H1 (cell line): ENCODE results near the gene USP24. TPM values are rescaled to one million over a fixed set of nuclear protein-coding genes. Genes with fewer than 3 reads are reported as not detected.
A peak's percentile ranks its signal among the peaks of the same experiment; 100 is the strongest.

Source experiments
- CTCF ChIA-PET: fragments of 300-600 bp; sonication (Branson Sonifier 250); formaldehyde crosslinking; loops from one replicate; lab custom pipeline; 2021; ENCODE audit not compliant: partially characterized antibody; lab: Charles Lee
- POLR2A ChIA-PET: fragments of 300-600 bp; sonication (Branson Sonifier 250); formaldehyde crosslinking; loops from one replicate; lab custom pipeline; 2021; ENCODE audit warnings: inconsistent platforms; ENCODE audit not compliant: partially characterized antibody; lab: Charles Lee
- DNase-seq, 2 experiments: peaks; one replicate each; pipeline versions ENCODE4 v3.0.0 to v3.0.0-alpha.2; 2010 to 2022; ENCODE audit warnings: low spot score in 2 of 2, low read depth in 1 of 2, mixed read lengths in 1 of 2
- FAIRE-seq: peaks from 2 replicates; lab custom pipeline; 2011; peaks lifted over from hg19 to GRCh38; lab: Jason Lieb, UNC
- H2AFZ ChIP-seq: 2 replicates; pipeline ENCODE4 v1.8.1; 2012; ENCODE audit warnings: low read length, inconsistent platforms
- H2AK5ac ChIP-seq: 2 replicates; pipeline ENCODE4 v1.6.1; 2013; ENCODE audit warnings: low read depth, low read length
- H2BK120ac ChIP-seq: replicated peaks from 2 replicates; pipeline ENCODE3; 2013; ENCODE audit warnings: low read depth, low read length, inconsistent platforms
- H2BK12ac ChIP-seq: 2 replicates; pipeline ENCODE4 v1.6.1; 2013; ENCODE audit warnings: low read depth, low read length
- H2BK15ac ChIP-seq: 2 replicates; pipeline ENCODE4 v1.6.1; 2013; ENCODE audit warnings: low read length
- H2BK20ac ChIP-seq: 2 replicates; pipeline ENCODE4 v1.6.1; 2013; ENCODE audit warnings: low read length
- H2BK5ac ChIP-seq: 2 replicates; pipeline ENCODE4 v1.6.1; 2013; ENCODE audit warnings: low read depth, low read length
- H3K14ac ChIP-seq: 2 replicates; pipeline ENCODE4 v1.6.1; 2013; ENCODE audit warnings: inconsistent platforms; ENCODE audit not compliant: insufficient read length
- H3K18ac ChIP-seq: 2 replicates; pipeline ENCODE4 v1.6.1; 2013; ENCODE audit warnings: low read length; ENCODE audit errors: extremely low read depth
- H3K23ac ChIP-seq: 2 replicates; pipeline ENCODE4 v1.6.1; 2013; ENCODE audit warnings: inconsistent platforms; ENCODE audit not compliant: insufficient read length
- H3K23me2 ChIP-seq: 2 replicates; pipeline ENCODE4 v1.6.1; 2013; ENCODE audit warnings: low read depth, low read length
- H3K27ac ChIP-seq: 2 replicates; pipeline ENCODE4 v1.6.1; 2011; ENCODE audit warnings: low read depth, low read length, inconsistent platforms
- H3K27me3 ChIP-seq, 4 experiments: replicated peaks in 1 of 4; 1 replicate in 1 of 4; 2 replicates in 3 of 4; pipeline versions ENCODE4 v1.6.1 to v1.8.1; 2011 to 2013; ENCODE audit warnings: low read length in 3 of 4, mild to moderate bottlenecking in 3 of 4, inconsistent platforms in 2 of 4, mixed read lengths in 2 of 4, moderate library complexity in 1 of 4; ENCODE audit not compliant: control insufficient read depth in 3 of 4, insufficient read depth in 3 of 4; ENCODE audit errors: extremely low read depth in 1 of 4
- H3K36me3 ChIP-seq, 4 experiments: 2 replicates each; pipeline versions ENCODE4 v1.6.1 to v1.8.1; 2011 to 2013; ENCODE audit warnings: mild to moderate bottlenecking in 4 of 4, low read length in 3 of 4, moderate library complexity in 2 of 4, control low read depth in 1 of 4, inconsistent platforms in 1 of 4; ENCODE audit not compliant: insufficient read depth in 4 of 4, control insufficient read depth in 2 of 4
- H3K4ac ChIP-seq: replicated peaks from 2 replicates; pipeline ENCODE3; 2013; ENCODE audit warnings: low read length, low read depth, mixed read lengths, inconsistent platforms; ENCODE audit not compliant: insufficient read length
- H3K4me1 ChIP-seq, 4 experiments: replicated peaks in 1 of 4; 1 replicate in 1 of 4; 2 replicates in 3 of 4; pipeline versions ENCODE4 v1.6.1 to v1.8.1; 2011 to 2013; ENCODE audit warnings: low read length in 3 of 4, inconsistent platforms in 2 of 4, mixed read lengths in 1 of 4; ENCODE audit not compliant: insufficient read depth in 4 of 4, control insufficient read depth in 3 of 4
- H3K4me2 ChIP-seq, 2 experiments: 2 replicates each; pipeline versions ENCODE4 v1.6.1 to v1.8.1; 2011 to 2013; ENCODE audit warnings: low read depth in 2 of 2, low read length in 2 of 2, control low read depth in 1 of 2, inconsistent platforms in 1 of 2, mild to moderate bottlenecking in 1 of 2; ENCODE audit not compliant: insufficient read depth in 1 of 2
- H3K4me3 ChIP-seq, 4 experiments: fragments of 200-600, 300-600 bp in 1 of 4; sonication (generic), shearing (Covaris generic), sonication (Bioruptor Twin) in 1 of 4; 2 replicates each; pipeline versions ENCODE4 v1.5.1 to v1.8.1; 2011 to 2016; ENCODE audit warnings: low read length in 4 of 4, low read depth in 3 of 4, control low read depth in 2 of 4, inconsistent platforms in 2 of 4, mild to moderate bottlenecking in 2 of 4, mixed read lengths in 1 of 4, moderate library complexity in 1 of 4; ENCODE audit not compliant: insufficient read depth in 2 of 4; ENCODE audit errors: extremely low read depth in 1 of 4
- H3K56ac ChIP-seq: replicated peaks from 2 replicates; pipeline ENCODE3; 2013; ENCODE audit warnings: low read depth, mild to moderate bottlenecking, mixed read lengths, low read length, inconsistent platforms; ENCODE audit not compliant: insufficient read length
- H3K79me1 ChIP-seq: 2 replicates; pipeline ENCODE4 v1.6.1; 2013; ENCODE audit warnings: low read depth, low read length, control low read depth
- H3K79me2 ChIP-seq, 2 experiments: 2 replicates each; pipeline versions ENCODE4 v1.6.1 to v1.8.1; 2012 to 2013; ENCODE audit warnings: low read length in 2 of 2, mild to moderate bottlenecking in 2 of 2, inconsistent platforms in 1 of 2; ENCODE audit not compliant: insufficient read depth in 2 of 2, control insufficient read depth in 1 of 2
- H3K9ac ChIP-seq, 4 experiments: replicated peaks in 1 of 4; 1 replicate in 1 of 4; 2 replicates in 3 of 4; pipeline versions ENCODE4 v1.6.1 to v1.8.1; 2011 to 2013; ENCODE audit warnings: low read depth in 3 of 4, low read length in 3 of 4, control low read depth in 2 of 4, mild to moderate bottlenecking in 2 of 4, moderate library complexity in 2 of 4, inconsistent platforms in 1 of 4; ENCODE audit errors: extremely low read depth in 1 of 4
- H3K9me3 ChIP-seq, 2 experiments: 2 replicates each; pipeline versions ENCODE4 v1.6.1 to v1.8.1; 2012 to 2013; ENCODE audit warnings: mild to moderate bottlenecking in 2 of 2, moderate library complexity in 2 of 2, control low read depth in 1 of 2, inconsistent platforms in 1 of 2, low read depth in 1 of 2, low read length in 1 of 2, mixed read lengths in 1 of 2; ENCODE audit not compliant: insufficient read depth in 2 of 2
- H4K20me1 ChIP-seq, 2 experiments: replicated peaks in 1 of 2; 2 replicates each; pipeline versions ENCODE3 to v1.8.1; 2011 to 2013; ENCODE audit warnings: inconsistent platforms in 2 of 2, low read length in 2 of 2, mild to moderate bottlenecking in 1 of 2; ENCODE audit not compliant: insufficient read depth in 2 of 2, control insufficient read depth in 1 of 2
- H4K5ac ChIP-seq: 2 replicates; pipeline ENCODE4 v1.6.1; 2013; ENCODE audit warnings: low read length, low read depth, mixed read lengths, inconsistent platforms; ENCODE audit not compliant: insufficient read length
- H4K8ac ChIP-seq: 2 replicates; pipeline ENCODE4 v1.8.0; 2013; ENCODE audit warnings: mild to moderate bottlenecking, moderate library complexity, low read length, inconsistent platforms; ENCODE audit not compliant: insufficient read depth; ENCODE audit errors: extremely low read depth
- H4K91ac ChIP-seq: replicated peaks from 2 replicates; pipeline ENCODE3; 2013; ENCODE audit warnings: low read length, mixed read lengths, inconsistent platforms; ENCODE audit not compliant: insufficient read length
- ATF2 ChIP-seq: IDR thresholded peaks from 2 replicates; pipeline ENCODE4 v1.6.1; 2012; ENCODE audit warnings: low read length, inconsistent platforms
- KDM1A ChIP-seq: fragments of 200-600, 300-600 bp; sonication (generic); IDR thresholded peaks from 2 replicates; pipeline ENCODE4 v1.7.1; 2016; ENCODE audit warnings: mild to moderate bottlenecking, low read length, borderline replicate concordance
- MAFK ChIP-seq: IDR thresholded peaks from 2 replicates; pipeline ENCODE4 v1.6.1; 2012; ENCODE audit warnings: low read depth, mild to moderate bottlenecking, improper control_type of control experiment, low read length
- RAD21 ChIP-seq, 2 experiments: IDR thresholded peaks in 1 of 2; conservative IDR thresholded peaks in 1 of 2; 2 replicates each; pipeline ENCODE4 v1.6.1; 2011; ENCODE audit warnings: low read depth in 2 of 2, low read length in 2 of 2, improper control_type of control experiment in 1 of 2, inconsistent platforms in 1 of 2, mild to moderate bottlenecking in 1 of 2, moderate library complexity in 1 of 2
- TBP ChIP-seq: IDR thresholded peaks from 2 replicates; pipeline ENCODE4 v1.6.1; 2011; ENCODE audit warnings: low read depth, low read length, improper control_type of control experiment
- WGBS, 2 experiments: shearing (Covaris generic) in 1 of 2; methylation state at CpG; one replicate each; pipeline versions ENCODE4 v1.1.6 to v1.1.7; 2013 to 2015; ENCODE audit warnings: low lambda C conversion rate in 2 of 2, mixed read lengths in 2 of 2, inconsistent platforms in 1 of 2, low coverage in 1 of 2, missing lambda C conversion rate in 1 of 2; ENCODE audit not compliant: insufficient replicate concordance in 2 of 2, insufficient coverage in 1 of 2, insufficient read length in 1 of 2; ENCODE audit errors: extremely low coverage in 1 of 2, missing lambda C conversion rate in 1 of 2; 5-methylcytosine and 5-hydroxymethylcytosine counted together
- polyA plus RNA-seq, 7 experiments: library from polyadenylated mRNA; depleted of rRNA in 3 of 7; stranded (reverse) in 5 of 7; unstranded in 2 of 7; fragments of >200 nt in 5 of 7; fragments of 200-250 nt in 2 of 7; gene quantifications; 1 replicate in 5 of 7; 2 replicates in 1 of 7; 4 replicates in 1 of 7; pipeline versions ENCODE4 v1.2.1 to v1.2.3, GENCODE V29; 2011 to 2013; ENCODE audit warnings: missing spikeins in 2 of 7, mixed read lengths in 2 of 7
- total RNA-seq: library from RNA; stranded (reverse); fragmentation: NEBNext Ultra II Directional; extraction: Animal tissue kit (Norgen Biotek cat#: 25700); gene quantifications from 2 replicates; pipeline ENCODE4 v1.2.1, GENCODE V29; 2021

USP24 gene
- total and polyA plus RNA-seq, 2 of the 8 experiments (the other 6 are each of a cell fraction or from before 2014, with no cell fraction given) = 11.1 to 34.6 TPM

GRCh38 chr1:55037733-55038551 lies 177.2 kb downstream of the USP24 start:
- H3K18ac ChIP-seq = no peak overlapping the region
- peak overlapping the region; percentile 36; the same call in 1 of the 2 replicates for H2BK20ac ChIP-seq
- no peak overlapping the region for H3K4me2 ChIP-seq
- H2BK15ac ChIP-seq = no peak overlapping the region
- H4K8ac ChIP-seq = no peak overlapping the region
- no peaks in the 10 kb centered on the region for H3K9me3 ChIP-seq
- DNase-seq = no peak
- no peak overlapping the region for H2BK5ac ChIP-seq
- FAIRE-seq = no peak
- H2AK5ac ChIP-seq = no peak overlapping the region
- POLR2A ChIA-PET = interaction anchor here (1.4 kb wide), 1 partner anchor 9 kb away, joined by 5 read pairs; no protein-coding TSS in a partner anchor
- 90% methylated on average over 8 of the region's 8 CpGs; no CpG with 5 or more reads in 1 of the 2 experiments for WGBS, 2 experiments
- H3K36me3 ChIP-seq = no peaks in the 10 kb centered on the region
- H3K79me1 ChIP-seq = no peaks in the 10 kb centered on the region; the same call in none of the 2 replicates
- no peak overlapping the region for H3K23ac ChIP-seq
- H3K23me2 ChIP-seq = peaks cover 13% of the 10 kb centered on the region; the same call in 1 of the 2 replicates
- H3K27ac ChIP-seq = no peak overlapping the region
- H3K9ac ChIP-seq = no peak overlapping the region
- H3K4me1 ChIP-seq = peaks cover 0 to 13% (median 9%) of the 10 kb centered on the region in 4 experiments; a peak in 6 of 7 replicates
- CTCF ChIA-PET = interaction anchor here (0.8 to 1.9 kb wide), 8 partner anchors 9 to 92 kb away, joined by 3 to 9 read pairs (median 4); no protein-coding TSS in a partner anchor
- H3K79me2 ChIP-seq = peaks cover 4 to 16% of the 10 kb centered on the region in 2 experiments; a peak in 2 of 4 replicates
- H2BK12ac ChIP-seq = no peak overlapping the region; the same call in 1 of the 2 replicates
- peaks cover 9 to 39% (median 37%) of the 10 kb centered on the region in 4 experiments for H3K27me3 ChIP-seq
- no peak overlapping the region for H3K4ac ChIP-seq
- no peak overlapping the region for H2BK120ac ChIP-seq
- no peak overlapping the region for H4K5ac ChIP-seq
- H4K91ac ChIP-seq = peak overlapping the region; percentile 1
- no peak overlapping the region for H3K4me3 ChIP-seq
- peaks cover 0 to 12% of the 10 kb centered on the region in 2 experiments for H4K20me1 ChIP-seq
- no peak overlapping the region for H3K56ac ChIP-seq
- no peak overlapping the region for H3K14ac ChIP-seq
- no peak overlapping the region for H2AFZ ChIP-seq
- TF ChIP-seq TBP = no peak
- no peak for TF ChIP-seq ATF2
- TF ChIP-seq KDM1A = no peak
- no peak for TF ChIP-seq RAD21 (IDR thresholded peaks at IDR 0.05 in 1 of 2, conservative IDR thresholded peaks at IDR 0.05 in 1 of 2; ENCODE audit: low read depth in 2 of 2, low read length in 2 of 2)
- TF ChIP-seq MAFK = no peak
